ENCODE results near the gene NOL4L.
"Not testable (repeated sequence)": the region's sequence is repeated elsewhere in the genome, so short reads cannot be mapped to it uniquely, and the experiment has no call there.

NOL4L gene

DNA sequence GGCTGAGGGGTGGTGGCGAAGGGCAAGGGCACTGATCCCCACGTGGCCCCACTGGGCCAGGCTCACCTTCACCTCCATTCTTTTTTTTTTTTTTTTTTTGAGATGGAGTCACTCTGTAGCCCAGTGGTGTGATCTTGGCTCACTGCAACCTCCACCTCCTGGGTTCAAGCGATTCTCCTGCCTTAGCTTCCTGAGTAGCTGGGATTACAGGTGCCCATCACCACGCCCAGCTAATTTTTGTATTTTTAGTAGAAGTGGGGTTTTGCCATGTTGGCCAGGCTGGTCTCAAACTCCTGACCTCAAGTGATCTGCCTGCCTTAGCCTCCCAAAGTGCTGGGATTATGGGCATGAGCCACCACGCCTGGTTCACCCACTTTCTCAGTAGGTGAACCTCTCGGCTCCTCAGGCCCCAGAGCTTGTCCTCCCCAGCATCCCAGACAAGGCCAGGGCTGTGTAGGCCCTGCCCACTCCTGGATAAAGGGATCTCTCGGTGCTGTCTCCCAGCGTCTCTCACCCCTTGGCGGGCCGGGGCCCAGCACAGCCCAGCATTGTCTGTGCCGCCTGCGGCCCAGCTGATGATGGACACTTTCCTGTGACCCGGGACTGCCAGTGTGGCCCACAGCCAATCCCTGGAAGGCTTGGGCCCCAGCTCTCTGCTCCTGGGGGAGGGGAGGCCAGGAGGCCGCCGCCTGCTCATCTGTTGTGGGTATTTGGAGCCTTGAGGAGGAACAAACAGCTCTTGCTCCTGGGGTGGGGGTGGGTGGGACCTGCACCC, 119.0 kb downstream of the NOL4L start:
- not testable (repeated sequence) for DNase-seq

DNA sequence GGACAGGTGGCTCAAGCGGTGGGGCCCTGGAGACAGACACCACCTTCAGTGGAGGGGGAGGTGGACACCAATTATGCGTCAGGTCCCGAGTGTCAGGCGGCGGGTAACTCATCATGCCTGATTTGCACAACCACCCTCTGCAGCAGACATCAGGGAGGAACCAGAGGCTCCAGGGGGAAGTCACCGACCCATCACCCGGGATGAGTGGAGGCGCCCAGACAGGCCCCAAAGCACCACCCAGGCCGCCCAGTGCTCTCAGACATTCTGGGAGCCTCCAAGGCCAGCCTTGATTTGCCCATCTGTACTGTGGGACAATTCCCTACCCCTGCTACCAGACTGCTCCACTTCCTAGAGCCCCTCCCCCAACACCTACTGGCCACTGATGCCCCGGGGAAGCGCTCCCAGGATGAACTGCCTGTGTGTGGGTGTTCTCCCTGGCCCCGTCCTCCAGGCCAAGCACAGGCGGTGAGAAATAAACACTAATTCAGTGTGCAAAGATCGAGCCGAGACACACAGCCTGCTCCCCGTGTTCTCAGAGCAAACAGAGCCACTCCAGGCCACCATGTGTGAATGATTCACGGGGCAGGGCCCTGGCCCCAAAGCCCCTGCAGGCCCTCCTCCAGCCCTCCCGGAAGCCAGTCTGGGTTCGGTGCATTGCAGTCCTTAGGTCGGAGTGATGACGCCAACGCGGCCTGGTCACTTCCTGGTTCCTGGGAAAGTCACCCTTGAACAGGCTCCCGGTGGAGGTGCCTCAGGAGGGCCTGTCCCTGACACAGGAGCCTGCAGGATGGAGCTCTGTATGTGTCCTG, 119.8 kb downstream of the NOL4L start:
- DNase-seq = no peak

DNA sequence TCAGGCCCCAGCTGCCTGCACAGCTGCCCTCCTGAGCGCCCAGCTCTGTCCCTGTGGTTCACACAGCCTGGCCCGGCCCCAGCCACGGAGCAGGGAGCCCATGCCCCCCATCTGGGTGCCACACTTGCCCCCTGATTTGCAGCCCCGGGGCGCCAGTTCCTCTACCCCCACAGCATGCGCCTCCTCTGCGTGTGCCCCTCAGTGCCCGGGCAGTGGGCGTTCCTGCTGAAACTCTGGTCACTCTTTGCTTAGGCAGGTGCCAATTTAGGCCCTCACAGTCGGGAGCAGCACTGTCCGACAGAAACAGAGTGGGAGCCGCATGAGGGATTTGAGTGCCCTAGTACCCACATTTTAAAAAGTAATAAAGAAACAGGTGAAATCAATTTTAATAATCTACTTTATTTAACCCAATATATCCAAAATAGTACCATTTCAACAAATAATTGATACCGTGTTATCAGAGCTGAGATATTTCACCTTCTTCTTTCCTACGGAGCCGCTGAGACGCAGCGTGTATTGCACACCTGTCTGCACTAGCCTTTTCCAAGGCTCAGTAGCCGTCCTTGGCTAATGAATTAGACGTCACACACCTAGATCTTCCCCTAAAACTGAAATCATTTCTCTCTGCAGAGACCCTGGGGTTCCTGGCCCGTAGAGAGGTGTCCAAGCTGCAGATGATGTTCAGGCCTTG, 120.6 kb downstream of the NOL4L start:
- no peak for DNase-seq

- DNase-seq = no peak
These were observed 121.3 kb downstream of the NOL4L start for GRCh38 chr20:32463642-32464400.

DNA sequence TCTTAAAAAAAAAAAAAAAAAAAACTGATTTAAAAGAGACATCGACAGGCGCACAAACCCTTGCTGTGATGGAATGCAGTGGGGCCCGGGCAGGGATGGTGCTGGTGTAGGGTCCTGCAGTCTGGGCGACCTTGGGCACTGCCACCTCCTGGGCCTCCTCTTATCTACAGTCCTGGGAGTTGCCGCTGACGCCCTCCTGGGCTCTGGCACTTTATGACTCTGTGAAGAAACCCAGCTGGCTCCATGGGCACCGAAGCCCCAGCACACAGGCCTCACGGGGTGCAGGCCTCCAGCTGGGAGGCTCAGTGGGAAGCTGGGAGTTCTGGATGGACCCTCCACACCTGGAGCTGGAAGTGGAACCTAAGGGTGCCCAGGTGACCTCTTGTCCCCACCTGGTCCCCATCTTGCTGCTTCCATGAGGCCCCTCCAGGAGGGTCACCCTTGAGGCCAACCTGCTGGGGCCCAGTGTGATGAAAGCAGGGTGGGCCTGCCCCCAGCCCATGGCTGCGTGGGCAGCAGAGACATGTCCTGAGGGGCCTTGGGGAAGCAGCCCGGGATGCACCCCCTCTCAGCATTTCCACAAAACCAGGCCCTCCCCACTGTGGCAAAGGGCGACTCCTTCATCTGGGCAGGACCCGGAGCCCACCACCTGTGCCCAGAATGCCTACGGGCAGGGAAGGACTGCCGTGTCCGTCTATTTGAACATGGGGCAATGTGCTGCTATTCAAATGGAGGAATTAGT, 122.1 kb downstream of the NOL4L start:
- no peak for DNase-seq

DNA sequence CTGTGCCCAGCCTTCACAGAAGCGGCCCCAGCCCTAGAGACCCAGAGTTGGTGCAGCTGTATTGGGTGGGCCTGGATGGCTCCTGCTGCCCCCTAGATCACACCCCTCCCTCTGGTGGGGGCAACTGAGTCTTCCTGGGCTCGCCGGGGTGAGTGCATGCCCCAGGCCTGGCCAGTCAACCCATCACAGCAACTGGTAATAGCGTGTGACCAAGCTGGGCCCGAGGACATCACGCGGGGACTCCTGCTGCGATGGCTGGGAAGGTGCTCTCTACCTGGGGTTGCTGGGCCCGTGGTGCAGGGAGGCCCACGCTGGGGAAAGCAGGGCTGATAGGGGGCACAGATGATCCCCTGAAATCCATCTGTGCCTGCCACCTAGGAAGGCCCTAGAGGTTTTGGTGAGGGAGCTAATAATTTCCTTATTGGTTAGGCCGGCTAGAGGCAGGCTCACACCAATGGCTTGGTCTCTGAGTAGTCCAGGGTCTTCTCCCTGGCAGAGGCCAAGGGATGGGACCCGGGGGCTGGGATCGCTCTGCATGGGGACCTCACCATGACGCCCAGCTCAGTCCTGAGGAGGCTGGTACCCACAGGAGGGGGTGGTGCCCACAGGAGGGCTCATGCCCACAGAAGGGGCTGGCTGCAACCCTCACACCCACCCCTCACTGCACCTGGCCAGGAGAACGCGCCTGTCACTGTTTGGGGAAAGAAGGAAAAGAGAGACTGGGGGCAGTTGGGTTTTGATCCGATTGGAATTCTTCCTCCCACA, 123.1 kb downstream of the NOL4L start:
- DNase-seq = no peak

DNA sequence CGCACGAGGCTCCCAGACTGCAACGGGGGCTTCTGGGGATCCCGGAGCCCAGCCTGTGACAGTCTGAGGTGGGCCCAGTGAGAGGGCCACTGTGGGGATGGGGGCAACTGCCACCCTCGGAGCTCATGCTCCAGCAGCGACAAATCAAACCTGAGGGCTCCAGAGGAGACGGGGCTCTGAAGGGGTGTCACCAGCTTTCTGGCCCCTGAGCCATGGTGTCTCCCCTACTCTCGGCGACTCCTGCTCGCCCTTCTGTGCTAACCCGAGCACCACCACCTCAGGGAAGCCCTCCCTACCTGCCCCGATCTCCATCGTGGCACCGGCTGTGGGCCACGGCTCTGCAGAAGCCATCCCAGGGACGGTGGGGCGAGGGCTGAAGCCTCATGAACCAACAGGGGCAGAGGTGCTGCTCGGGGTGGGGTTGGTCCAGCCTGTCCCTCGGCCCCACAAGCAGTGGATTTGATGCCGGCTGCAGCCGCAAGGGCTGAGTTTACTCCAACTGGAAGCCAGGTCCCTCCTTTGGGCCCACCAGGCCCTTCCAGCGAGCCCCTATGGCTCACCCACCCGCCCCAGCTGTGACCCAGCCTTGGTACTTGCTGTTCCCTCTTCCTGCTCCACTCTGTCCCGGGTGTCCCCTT, 124.3 kb downstream of the NOL4L start:
- no peak for DNase-seq

DNA sequence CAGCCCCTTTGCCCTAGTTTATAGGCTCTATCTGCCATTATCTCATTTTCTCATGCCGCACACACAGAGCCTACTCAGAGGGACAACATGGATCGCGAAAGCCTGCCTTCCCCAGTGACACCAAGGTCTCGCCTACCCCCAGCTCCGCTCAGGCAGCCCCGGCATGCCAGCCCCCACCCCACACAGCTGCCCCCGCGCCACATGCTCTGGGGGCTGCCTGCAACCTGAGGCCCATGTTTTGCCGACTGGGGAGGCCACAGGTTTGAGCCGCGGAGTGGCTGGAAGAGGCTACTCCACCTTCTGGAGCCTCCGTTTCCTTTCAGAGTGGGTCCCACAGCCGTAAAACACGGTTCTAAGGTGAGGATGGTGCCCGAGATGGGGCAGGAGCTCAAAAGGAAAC, 124.9 kb downstream of the NOL4L start:
- DNase-seq = no peak

- DNase-seq = no peak
These were observed 126.3 kb downstream of the NOL4L start for GRCh38 chr20:32458837-32459220.

DNA sequence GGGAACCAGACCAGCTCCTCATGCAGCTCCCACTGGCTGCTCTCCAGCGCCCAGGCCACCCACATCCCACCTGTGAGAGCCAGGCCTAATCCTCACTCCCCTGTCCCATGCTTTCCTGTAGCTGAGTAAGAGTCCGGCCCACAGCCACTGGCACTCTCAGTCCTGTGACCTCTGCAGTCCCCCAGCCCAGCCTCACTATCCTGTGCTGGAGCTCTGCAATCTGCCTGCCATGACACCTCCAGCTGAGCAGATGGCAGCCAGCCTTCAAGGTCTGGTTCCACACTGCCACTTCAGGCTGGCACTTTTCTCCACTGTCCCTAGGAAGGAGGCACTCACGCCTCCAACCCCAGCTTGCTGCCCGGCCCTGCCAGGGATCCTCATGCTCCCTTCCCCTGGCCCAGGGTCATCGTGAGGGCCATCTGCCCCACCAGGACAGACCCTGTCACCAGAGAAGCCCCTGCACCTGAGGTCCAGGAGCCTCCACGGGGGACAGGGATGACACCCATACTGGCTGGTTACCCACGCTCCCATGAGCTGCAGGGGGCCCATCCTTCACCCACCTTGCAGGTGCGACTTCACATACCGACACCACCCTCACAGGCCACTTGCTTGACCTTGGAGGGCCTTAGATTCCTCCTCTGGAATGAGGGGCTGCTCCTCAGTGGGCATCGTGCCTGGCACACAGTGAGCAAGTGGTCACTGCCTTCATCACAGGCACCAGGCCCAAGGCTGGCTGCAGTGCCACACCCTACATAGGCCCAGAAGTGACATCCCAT, 126.9 kb downstream of the NOL4L start:
- no peak for DNase-seq

- DNase-seq = peak; percentile 65
These were observed 127.6 kb downstream of the NOL4L start for GRCh38 chr20:32457479-32457986.

DNA sequence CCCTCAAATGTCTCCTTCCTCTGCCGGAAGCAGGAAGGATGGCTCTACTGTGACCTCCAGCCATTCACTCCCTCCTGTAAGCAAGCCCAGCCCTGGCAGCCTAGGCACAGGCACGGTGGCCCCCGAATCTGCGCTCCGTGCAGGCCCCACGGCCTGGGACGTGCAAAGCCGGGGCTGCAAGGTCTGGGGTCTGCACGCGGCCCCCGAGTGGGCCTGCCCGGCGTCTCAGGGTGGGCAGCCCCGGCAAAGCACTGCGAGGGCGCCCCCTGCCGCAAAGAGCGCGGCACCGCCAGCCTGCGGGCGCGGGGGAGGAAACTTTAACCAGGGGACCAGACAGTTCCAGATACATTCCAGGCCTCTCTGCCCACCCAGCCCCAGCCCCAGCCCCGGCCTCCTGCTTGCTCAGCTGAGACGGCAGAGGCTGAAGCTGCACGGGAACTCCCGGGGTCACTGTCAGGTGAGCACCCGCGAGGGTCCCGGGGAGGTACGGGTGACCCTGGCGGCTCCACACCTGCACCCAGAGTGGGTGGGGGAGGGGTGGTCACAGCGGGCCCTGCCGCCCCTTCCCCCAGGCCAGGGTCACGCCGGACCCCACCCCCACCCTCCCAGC, 128.2 kb downstream of the NOL4L start:
- DNase-seq = peak; percentile 62

- DNase-seq = no peak
These were observed 129.0 kb downstream of the NOL4L start for GRCh38 chr20:32455901-32456701.

DNA sequence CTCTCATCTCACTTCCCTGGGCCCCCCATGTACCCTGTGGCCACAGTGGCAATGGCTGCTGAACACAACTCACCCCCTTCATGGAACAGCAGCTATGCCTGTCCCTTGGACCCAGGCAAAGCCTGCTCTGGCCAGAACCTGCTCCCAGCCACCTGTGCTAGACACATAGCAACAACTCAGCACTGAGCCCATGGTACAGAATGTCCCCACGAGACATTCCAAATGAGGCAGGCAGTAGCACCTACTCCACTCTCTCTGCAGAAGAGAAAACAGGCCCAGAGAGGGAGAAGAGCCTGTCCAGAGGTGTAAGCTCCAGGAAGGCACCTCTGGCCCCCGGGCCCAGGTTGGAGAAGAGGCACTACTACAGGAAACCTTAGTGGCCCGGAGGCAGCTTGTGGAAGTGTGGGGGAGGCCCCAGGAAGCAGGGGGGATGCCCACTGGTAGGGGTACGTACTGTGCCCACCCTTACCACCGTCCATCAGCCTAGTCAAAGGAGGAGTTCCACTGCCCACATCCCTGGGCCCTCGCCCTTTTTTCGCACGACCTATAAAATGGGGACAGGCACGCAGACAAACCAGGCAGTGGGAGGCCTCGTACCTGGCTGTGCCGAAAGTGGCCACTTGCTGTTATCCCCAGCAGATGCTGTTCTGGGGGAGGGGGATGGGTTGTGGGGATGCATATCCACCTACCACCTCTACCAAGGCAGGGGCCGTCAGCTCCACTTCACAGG, 129.8 kb downstream of the NOL4L start:
- DNase-seq = no peak

GRCh38 chr20:32454164-32455145, 130.7 kb downstream of the NOL4L start:
- DNase-seq = no peak

DNA sequence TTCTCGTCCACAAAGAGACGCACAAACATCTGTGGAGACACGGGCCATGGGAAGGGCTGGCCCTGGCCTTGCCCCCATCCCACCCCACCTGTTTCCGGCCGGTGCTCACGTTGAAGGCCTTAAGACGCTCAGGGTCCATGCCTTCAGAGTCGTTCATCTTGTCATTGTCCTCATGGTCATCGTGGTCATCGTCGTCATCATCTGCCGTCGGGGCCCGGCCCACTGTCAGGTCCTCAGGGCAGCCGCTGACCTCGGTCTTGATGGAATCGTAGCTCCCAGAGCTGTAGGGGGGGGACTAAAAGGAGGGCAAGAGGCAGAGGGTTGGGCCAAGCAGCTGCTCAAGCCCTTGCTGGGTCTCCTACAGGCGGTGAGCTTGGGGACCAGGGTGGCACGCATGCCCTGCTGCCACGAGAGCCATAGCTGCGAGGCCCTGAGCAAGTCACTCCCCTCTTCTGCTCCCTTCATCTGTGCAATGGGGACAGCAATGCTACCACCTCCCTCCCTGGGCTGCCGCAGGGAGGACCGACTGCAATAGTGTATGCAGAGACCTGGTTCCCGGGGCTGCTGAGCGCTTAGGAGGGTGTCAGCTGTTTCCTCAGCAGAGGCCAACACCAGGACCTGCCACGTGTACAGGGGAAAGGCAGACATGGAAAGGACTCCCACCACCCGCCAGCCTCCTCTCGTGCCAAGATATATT, 131.5 kb downstream of the NOL4L start:
- no peak for DNase-seq
